GM21786 (cell line): ENCODE measurements around the gene MAS1L.

Source experiments
- ATAC-seq: cut with Tn5 transposase; IDR thresholded peaks from one replicate; pipeline ENCODE4 v1.9.1; 2021; ENCODE audit not compliant: unreplicated experiment

MAS1L gene

DNA sequence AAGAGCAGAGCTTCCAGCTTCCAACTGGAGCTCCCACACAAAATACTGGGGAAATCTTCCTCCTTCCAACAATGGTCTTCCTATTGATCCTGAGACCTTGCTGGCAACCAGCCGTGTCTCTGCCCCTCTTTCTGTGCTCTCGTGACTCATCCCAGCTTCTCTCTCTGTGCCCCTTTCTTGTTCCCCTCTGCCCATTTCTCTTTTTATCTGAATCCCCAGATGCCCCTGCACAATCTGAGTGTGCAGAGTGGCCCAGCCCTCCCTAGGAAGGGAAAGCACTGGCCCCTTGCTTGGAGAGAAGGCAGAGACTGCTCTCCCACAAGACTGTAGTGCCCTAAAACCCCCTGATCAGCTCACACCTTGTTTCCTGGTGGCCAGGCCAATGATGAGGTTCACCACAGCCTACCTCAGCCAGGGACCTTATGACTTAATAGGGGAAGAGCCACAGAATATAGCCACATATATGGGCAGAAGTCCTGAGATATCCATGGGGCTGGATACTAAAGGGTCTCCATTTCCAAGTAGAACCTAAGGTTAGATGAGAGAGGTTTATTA is 23.1 kb upstream of the MAS1L start:
- no peak for ATAC-seq

DNA sequence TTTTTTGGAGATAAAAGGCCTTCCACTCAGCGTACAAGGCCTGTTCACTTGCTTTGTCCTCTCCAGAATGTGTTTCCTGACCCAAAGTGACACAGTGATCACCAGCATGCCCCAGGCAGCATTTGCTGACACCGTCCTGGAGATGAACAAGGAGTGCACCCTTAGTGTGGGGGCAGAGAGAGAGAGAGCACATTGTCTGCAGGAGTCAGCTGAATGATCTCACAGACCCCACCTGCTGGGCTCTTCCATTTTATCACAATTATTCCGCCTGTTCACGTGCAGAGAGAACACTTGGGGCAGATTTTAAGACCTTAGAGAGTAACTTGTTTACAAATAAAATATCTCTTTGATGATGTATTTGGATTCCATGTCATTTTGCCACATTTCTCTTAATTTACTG is 22.4 kb upstream of the MAS1L start:
- no peak for ATAC-seq

DNA sequence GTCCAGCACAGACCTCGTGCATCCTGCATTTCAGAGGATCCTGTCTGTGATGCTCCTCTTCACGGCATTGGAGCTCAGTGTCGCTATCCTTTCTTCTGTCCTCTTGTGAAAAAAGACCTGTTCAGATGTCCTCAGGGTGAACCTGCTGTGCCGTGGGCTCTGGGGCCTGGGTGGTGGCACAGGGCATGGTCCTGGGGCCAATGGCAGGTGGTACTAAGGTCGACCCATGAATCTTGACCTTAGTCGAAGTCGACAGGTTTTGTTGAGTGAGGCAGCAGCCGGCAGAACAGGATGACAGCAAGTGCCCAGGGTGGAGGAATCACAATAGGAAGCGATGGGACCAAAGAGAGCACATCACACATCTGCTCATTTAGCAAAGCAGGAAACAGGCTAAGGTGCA is 22.0 kb upstream of the MAS1L start:
- ATAC-seq: no peak

DNA sequence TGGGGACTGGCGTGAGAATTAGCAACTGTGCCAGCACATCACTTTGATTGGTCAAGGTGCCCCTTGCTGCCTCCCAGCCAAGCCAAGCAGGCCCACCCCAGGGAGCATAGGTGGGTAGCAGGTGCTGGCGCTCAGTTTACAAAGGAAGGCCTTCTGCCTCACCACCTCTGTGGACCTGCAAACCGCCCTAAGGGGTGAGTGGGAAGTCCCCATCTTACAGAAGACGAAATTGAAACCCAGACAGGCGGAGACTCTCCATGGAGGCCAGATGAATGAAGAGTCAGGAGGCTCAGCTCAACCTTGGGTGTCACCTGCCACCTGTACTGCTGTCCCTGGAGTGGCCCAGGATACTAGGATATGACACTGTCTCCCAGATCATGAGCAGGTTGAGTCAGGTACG is 21.5 kb upstream of the MAS1L start:
- peak; percentile 91 for ATAC-seq

DNA sequence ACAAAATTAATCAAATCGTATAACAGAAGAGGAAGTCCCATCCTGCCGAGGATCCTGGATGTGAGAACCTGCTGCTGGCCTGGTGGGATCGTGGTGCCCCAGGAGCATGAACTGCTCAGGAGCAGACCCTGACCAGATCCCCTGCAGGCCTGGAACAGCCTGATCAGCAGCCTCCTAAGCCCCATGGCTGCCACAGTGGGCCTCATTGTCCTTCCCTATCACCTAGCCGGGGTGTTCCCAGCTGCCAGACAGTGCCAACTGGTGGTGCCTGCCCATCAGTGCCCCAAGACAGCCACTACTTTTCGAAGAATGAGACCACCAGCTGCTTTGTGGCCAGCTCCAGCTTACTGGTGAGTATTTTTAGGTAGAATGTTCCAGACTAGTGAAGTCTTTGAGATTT is 19.6 kb upstream of the MAS1L start:
- ATAC-seq: no peak

DNA sequence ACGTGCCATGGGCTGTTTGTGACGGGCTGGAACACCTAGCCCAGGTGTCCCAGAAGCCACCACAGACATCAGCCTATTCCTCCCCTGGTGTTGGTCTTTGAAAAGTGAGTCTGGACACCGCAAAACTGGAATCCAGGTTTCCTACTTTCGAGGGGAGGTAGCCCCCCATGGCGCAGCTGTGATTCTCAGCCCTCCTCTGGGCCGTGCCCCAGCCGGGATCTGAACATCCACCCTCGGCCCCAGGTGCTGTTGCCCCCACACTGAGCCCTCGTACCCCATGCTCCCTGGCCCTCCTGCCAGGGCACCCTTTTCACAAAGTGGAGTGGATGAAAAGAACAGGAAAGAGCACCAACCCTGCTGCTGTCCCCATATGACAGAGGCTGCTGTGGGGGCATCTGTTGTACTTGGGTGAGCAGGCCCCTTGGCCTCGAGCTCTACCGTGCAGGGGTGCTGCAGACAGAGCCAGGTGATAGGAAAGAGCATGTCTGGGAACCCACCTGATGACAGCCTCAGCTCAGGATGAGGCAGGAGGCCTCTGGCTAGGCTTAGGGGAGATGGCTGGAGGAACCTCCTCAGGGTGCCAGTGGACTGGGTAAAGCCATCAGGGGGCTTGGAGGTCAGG is 18.8 kb upstream of the MAS1L start:
- ATAC-seq: no peak

DNA sequence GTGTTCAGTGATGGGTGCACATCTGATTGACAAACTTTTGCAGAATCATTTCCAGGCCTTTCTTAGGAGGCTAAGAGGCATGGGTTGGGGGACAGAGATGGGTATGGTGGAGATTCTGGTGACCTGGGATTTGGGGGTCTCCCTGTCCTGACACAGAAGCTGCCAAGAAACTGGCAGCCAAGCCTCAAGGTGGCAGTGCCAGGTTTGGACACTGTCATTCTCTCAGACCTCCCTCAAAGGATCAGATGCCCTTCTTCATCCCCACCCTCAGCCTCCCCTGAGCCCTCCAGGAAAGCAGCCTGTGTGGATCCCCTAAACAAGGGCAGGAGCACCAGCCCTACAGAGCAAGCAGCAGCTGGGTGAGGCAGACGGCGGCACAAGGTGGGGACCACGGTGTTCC is 18.1 kb upstream of the MAS1L start:
- no peak for ATAC-seq

DNA sequence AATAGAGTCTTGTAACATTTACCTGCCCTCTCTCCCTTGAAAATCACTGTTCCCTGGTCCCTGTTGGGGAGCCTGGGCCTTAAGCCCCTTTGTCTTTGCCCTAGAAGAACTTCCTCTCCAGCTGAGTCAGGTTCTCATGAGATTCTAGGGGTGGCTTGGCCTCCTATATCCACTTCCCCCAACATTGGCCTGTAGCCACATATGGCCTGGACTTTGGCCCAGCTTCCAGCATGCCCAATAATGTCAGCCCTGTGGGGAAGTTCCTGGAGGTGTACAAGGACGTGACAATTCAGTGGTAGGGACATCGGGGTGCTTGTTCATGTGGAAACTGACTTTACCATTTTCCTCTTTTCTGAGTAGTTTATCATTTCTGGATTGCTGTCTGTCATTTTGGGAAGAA is 17.2 kb upstream of the MAS1L start:
- no peak for ATAC-seq

DNA sequence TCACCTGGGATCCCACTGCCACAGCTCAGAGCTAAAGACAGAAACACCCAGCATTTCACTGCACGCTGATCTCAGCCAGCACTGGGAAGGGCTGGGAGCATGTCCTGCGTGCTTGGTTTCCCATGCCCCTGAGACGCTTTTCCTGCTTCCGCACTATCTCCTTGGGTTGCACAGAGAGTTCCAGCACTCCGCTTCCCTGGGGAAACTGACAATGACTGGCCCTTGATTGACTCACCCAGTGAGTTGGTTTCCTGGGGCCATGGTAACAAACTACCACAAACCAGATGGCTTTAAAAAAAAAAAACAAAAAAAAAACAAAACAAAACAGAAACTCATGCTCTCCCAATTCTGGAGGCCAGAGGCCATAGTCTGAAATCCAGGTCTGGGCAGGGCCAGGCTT is 14.8 kb upstream of the MAS1L start:
- ATAC-seq: no peak

DNA sequence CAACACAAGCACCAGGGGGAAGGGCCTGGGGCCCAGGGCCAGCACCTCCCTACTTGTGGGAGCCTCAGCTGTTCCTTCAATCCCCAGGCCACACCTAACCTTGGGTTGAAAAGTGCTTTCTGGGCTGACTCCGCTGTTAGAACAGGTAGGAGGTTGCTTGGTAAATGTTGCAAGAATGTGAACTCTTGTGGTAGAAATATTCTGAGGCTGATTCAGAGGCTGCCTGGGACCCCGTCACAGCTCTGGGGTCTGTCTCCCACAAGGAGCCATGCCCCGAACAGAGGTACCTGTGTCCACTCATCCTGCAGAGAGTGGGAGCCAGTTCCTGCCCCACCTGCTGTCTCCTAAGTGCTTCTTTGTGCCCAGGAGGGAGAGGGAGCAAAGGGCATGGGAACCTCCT is 14.4 kb upstream of the MAS1L start:
- no peak for ATAC-seq

DNA sequence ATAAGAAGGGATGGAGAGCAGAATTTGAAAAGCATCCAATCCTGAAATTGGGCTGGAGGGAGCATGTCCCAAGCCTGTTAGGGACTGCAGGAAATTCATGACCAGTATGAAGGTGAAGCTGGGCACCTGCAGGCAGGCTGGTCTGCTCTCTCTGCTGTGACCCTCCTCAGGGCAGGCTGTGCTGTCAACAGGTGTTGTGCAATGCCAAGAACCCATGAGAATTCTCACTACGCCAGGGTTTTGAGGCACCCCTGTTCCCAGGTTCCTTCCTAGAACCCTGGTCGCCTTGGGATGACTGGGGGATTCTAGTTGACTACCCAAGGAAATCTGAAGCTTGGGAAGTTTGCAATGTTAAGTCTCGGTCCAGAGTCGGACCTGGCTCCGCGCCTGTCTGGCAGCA is 13.3 kb upstream of the MAS1L start:
- ATAC-seq: no peak

DNA sequence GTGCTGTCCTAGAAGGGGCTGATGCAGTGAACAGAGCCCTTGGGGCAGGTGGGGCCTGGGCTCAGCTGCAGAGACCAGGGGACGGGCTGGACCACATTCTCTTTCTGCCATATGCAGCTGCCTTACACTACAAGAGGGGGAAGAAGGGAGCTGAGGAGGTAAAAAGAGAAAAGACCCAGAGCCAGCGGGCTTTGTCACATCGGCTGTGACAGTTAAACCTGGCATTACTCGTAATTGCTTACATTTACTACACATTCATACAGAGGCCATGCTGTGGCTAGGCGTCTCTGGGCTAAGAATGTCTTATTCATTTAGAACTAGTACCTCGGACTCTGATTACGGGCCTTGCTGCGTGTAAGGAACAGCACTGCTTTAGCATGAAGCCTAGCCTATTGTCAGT is 12.8 kb upstream of the MAS1L start:
- no peak for ATAC-seq

DNA sequence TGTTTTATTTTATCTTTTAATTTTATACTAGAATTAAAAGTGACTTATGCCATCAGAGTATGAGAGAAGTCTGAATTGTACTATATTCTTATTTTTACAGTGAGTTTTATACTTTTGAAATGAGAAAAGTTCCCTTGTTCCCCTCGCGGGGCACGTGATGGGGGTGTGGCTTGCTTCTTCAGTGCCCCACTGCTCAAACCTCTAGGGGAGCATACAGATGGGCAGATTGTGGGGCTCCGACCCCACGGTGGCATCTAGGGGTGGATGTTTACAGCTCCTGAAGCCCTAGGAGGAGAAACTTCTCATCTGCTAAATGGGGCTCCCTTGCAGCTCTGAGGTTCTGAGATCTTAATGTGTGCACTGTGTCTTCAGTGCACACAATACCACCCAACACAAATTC is 11.9 kb upstream of the MAS1L start:
- ATAC-seq: no peak

DNA sequence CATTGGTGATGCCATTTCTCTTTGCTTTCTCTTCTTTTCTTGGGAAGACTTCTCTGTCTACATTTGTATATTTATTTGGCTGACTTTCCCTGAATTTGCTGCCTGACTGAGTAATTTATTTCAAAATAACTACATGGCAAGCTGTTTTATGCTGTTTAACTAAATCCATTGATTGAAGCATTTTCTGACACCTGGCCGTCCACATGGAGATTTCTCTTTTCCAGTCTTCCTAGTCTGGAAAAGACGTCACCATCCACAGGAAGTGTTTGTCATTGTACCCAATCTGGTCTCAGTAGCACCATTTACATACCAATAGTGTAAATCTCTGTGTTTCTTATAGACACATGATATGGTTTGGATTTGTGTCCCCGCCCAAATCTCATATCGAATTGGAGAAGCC is 9.2 kb upstream of the MAS1L start:
- ATAC-seq: no peak

DNA sequence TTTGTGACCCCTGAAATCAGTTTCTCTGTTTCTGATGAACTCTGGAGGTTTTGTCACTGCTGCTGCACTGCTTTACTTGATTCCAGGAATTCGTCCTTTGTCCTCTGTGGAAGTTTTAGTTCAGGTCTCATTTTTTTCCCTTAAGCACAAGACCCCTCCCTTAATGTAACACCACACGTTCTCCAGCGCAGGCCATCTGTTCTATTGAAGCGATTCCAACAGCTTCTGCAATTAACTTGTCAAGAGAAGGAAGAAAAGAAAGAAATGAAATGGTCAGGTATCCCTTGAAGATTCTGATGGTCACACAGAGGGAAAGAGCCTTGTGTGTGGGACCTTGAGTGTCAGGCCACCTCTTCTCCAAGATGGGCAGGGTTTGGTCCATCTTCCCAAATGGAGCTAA is 7.8 kb upstream of the MAS1L start:
- ATAC-seq: no peak

DNA sequence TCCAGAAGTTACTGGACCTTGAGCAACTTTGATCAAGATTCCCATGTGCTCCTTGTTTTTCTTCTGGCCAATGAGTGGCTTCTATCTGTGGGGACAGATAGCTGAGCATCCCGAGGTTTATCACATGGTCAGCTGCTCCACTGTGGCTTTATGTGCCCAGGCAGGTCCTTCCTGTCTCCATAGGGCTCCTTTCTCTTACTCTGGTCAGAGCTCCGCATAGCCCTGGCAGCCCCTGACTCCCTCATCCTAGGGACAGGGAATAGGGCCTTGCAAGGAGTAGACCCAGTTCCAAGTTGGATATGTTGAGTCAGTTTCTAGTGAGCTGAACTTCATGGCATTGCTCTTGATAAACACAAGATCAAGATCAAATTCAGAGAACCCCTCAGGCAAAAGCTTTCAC is 6.4 kb upstream of the MAS1L start:
- ATAC-seq: no peak

DNA sequence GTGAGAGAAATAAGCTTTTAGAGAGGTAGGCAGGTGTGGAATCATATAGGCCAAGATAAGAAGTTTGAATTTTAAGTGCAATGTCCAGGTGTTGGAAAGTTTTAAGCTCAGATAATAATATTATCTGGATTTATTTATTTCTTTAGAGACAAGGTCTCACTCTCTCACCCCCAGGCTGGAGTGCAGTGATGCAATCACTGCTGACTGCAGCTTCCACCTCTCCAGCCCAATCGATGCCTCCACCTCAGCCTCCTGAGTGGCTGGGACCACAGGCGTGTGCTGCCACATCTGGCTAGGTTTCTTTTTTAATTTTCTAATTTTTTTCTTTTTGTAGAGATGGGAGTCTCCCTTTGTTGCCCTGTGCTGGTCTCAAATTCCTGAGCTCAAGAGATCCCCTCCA is 5.5 kb upstream of the MAS1L start:
- no peak for ATAC-seq

DNA sequence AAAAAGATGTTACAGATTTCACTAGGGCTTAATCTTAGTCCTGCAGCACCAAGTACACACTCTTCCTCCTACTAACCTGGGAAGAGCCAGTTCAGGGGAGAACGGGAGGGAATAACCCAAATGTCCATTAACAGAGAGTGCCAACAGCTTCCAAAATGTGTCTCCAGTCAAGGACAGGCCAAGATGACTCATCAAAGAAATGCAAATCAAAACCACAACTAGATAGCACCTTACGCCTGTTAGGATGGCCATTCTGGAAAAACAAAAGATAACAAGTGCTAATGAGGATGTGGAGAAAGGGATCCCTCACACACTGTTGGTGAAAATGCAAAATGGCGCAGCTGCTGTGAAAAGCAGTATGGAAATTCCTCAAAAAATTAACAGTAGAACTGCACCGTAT is 3.8 kb upstream of the MAS1L start:
- ATAC-seq: no peak

DNA sequence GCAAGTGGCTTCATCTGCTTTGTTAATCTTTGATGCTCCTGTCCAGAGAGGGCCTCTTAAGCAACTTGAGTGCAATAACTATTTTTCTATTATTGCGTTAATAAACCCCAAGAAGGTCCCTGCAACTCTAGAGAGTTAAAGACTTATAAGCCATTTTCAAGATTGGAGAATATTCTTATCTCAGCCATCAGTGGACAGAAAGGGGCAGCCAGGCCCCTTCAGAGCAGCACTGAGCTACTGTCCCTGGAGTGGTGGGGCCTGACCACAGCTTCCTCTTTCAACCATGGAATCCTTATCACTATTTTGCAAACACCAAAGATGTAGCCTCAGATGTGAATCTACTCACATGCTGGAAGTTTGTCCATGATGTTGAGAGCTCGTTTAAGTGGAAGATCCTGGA is 2.8 kb upstream of the MAS1L start:
- ATAC-seq: no peak

DNA sequence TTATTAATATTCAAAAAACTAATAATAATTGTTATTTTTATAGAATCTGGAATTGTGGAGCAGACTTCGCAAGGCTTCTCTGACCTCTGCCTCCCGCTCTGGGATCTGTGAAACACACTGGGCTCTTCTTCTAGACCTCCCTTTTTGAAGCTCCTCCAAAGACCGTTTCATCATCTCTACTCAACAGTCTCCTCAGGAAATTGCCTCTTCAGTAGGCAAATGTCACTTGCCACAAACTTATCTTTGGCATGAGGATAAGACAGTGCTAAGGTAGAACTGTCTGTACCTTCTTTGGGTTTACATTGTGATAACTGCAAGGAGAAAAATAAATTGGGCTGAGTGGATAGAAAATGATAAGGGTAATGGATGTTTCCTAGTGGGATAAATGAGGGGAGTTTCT is 2.3 kb upstream of the MAS1L start:
- no peak for ATAC-seq

DNA sequence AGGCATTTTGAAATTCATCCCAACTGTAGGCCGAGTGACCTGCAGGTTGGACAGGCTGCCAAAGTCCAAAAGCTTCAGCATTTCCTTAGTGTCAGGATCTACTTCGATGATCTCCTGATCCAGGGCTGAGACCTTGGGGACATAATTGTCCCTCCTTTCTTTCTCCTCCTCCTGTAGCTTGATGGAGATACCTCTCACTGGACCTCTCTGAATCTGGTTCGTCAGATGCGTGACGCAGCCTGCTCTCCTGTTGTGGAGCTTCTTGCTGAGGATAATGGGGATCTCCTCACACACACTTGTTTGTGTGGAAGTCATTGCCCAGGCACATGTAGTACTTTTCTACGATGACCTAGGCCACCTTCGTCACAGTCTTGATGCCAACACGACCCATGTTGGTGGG is 1.5 kb upstream of the MAS1L start:
- ATAC-seq: no peak

DNA sequence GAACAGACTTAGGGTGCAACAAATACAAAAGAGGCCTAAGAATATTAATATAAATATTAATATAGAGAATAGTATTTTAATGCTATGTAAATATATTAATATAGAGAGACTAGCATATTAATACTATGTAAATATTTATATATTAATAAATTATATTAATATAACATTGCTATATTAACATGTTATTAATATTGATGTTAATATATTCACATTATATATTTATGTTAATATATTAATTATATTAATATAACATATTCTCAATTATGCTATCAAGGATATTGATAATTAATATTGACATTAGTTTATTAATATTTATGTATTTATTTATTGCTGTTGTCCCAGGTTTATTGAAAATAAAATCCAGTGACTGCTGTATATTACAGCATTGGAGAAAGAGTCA is 1.1 kb upstream of the MAS1L start:
- ATAC-seq: no peak

DNA sequence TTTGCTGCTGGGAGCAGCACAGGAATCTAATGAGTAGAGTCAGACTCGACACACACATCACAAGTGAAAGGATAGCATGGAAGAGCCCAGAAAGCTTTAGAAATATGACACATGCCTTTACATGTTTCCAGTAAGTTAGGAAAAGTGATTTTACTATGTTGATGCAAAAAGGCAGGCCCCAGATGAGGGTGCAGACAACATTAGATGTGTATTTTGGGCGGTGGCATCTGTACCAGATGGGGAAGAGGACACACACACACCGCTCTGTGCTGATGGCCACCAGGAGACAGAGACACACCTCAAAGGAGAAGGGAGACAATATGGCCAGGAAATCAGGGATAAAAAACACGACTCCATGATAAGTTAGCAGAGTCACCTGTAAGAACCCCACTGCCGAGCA is 625 bp downstream of the MAS1L start:
- ATAC-seq: no peak

DNA sequence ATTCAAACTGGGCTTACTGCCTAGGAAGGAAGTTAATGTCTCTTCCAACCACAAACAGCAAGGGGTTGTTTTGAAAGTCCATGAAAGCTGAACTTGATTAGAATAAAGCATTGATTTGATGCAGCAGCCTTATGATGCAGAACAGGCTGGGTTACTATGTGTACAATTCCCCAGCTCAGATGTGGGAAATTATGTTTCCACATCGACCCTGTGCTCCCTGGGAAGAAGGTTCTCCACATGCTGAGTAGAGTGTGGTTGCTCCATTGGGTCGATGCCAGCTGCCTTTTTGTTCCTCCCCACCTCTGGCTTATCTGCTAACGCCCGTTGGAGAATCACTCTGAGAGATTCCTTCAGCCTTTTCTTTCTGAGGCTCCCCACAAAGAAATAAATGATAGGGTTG is 1.2 kb downstream of the MAS1L start:
- no peak for ATAC-seq
